ELR (cell line): ENCODE data around the gene CASR.
"Not testable (repeated sequence)": the region's sequence is repeated elsewhere in the genome, so short reads cannot be mapped to it uniquely, and the experiment has no call there.

Experiments
- DNase-seq: peaks from one replicate; pipeline ENCODE4 v3.0.0-alpha.2; 2015; ENCODE audit warnings: low read depth

CASR gene, protein sequence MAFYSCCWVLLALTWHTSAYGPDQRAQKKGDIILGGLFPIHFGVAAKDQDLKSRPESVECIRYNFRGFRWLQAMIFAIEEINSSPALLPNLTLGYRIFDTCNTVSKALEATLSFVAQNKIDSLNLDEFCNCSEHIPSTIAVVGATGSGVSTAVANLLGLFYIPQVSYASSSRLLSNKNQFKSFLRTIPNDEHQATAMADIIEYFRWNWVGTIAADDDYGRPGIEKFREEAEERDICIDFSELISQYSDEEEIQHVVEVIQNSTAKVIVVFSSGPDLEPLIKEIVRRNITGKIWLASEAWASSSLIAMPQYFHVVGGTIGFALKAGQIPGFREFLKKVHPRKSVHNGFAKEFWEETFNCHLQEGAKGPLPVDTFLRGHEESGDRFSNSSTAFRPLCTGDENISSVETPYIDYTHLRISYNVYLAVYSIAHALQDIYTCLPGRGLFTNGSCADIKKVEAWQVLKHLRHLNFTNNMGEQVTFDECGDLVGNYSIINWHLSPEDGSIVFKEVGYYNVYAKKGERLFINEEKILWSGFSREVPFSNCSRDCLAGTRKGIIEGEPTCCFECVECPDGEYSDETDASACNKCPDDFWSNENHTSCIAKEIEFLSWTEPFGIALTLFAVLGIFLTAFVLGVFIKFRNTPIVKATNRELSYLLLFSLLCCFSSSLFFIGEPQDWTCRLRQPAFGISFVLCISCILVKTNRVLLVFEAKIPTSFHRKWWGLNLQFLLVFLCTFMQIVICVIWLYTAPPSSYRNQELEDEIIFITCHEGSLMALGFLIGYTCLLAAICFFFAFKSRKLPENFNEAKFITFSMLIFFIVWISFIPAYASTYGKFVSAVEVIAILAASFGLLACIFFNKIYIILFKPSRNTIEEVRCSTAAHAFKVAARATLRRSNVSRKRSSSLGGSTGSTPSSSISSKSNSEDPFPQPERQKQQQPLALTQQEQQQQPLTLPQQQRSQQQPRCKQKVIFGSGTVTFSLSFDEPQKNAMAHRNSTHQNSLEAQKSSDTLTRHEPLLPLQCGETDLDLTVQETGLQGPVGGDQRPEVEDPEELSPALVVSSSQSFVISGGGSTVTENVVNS

DNA sequence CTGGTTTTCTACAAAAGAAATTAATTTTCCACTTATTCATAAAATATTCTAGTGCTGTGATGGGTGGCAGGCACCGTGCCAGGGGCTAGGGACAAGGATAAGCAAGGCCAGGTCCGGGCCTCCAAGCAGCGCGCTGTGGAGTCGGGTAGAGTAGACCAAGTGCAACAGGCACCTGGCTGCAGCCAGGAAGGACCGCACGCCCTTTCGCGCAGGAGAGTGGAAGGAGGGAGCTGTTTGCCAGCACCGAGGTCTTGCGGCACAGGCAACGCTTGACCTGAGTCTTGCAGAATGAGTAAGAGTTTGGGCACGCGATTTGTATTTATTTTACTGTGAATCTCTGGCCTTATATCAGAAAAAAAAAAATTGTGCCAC lies at the start of gene CASR:
CASR (plus strand) TSS at position 148 of the 372 bp plus-strand sequence. CDS start 70,522 bp downstream, outside the sequence.
- DNase-seq: no peak

DNA sequence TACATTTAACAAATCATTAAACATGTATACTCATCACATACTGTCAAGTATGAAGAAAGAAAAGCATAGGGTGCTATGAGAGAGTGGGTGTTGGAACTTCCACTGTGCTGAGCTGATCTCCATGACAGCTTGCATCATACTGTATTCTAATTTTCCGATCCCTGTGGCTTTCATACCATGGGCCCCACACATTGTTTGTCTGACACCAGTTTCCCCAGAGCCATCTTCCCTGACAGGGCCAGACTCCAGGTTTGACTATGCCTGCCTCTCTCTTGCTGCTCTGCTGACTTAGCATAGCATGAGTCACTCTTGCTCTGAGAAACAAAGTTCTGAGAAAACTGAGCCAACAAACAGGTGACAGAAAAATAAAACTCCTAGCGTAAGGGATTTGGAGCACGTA lies 37.0 kb upstream of the CASR start:
- peak; percentile 54 for DNase-seq

DNA sequence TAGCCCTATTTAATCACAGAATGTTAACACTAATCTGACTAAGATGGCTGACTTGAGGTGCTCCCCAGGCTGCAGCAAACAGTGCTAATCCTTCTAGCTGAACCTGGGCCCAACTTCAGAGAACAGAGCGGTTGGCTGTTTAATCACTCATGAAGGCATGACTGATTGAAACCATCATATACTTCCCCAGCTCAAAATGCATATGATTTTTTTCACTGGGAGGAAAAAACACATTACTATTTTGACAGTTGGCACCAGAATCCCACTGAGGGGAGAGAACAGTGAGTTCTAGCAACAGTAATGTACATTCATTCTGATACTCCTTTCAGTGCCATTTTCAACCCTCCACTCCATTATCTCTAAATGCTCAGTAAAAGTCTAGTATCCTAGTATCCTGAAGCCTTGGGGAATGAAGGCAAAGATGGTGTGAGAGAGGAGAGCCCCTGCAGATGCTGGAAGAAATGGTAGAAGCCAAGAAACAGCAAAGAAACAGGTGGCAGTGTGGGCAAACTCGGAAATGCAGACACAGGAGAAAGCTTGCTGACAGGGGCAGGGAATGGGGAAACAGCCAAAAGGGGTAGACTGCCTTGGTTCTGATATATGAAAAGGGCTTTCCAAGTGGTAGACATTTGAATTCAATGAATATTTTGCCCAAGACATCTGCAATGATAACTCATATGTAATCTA lies 34.4 kb upstream of the CASR start:
- DNase-seq: no peak

DNA sequence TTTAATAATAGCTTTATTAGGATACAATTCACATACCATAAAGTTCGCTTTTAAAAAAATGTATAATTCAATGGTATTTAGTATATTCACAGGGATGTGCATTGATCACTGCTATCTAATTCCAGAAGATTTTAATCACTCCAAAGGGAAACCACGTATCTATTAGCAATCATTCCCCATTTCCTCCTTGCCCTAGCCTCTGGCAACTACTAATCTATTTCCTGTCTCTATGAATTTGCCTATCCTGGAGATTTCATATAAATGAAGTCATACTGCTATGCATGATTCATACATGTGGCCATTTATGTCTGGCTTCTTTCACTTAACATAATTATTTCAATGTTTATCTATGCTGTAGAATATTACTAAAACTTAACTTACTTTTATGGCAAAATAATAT lies 32.0 kb upstream of the CASR start:
- DNase-seq: peak; percentile 88

DNA sequence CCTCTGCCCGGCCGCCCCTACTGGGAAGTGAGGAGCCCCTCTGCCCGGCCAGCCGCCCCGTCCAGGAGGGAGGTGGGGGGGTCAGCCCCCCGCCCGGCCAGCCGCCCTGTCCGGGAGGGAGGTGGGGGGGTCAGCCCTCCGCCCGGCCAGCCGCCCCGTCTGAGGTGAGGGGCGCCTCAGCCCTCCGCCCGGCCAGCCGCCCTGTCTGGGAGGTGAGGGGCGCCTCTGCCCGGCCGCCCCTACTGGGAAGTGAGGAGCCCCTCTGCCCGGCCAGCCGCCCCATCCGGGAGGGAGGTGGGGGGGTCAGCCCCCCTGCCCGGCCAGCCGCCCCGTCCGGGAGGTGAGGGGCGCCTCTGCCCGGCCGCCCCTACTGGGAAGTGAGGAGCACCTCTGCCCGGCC lies 18.5 kb upstream of the CASR start:
- not testable (repeated sequence) for DNase-seq

DNA sequence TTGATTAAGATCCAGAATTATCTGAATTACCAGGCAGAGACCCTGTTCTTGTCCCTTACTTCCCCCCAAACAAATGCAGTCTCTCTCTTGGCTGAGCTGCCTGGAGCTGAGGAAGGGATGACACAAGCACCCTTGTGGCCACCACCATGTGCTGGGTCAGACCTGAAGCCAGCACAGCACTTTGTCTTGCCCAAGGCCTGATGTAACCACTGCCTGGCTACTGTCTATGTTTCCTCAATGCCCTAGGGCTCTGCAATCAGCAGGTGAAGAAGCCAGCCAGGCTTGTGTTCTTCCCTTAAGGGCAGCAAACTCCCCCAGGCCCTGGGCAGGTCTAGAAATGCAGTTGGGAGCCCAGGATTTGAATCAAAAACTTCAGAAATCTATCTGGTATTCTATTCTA lies 15.8 kb upstream of the CASR start:
- no peak for DNase-seq

DNA sequence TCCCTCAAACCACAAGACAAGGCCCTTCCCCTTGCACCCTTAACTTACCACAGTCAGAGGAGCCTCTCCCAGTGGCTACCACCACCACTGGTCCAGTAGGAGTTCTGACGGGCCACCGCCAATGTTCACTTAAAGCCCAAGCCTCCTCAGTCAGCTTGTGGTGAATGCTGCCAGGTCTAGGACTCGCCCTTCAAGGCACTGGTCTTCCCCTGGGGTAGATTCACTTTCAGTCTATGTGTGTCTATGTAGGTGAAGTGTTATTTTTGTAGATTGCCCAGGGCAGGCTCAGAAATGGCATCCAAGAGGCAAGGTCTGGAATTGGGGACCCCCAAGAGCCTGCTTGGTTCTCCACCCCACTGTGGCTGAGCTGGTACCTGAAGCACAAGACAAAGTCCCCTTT lies 15.4 kb upstream of the CASR start:
- DNase-seq: no peak

DNA sequence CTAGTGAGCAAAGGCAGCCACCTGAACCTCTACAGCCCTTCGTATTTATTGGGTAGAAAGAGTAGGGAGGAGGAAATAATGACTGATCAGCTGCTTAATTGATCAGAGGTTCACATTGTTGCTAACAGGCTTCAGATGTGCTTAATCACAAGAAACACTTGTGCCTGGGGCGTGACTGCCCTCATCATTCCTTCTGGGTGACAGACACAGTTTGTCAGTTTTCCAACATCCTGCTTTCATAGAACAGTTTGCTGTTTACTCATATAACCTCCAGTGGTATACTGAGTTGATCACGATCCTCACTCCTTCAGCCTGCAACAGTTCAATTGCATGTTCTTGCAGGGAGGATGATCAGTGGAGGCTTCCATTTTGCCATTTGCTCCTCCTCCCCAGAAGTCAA lies 13.6 kb upstream of the CASR start:
- peak; percentile 42 for DNase-seq

DNA sequence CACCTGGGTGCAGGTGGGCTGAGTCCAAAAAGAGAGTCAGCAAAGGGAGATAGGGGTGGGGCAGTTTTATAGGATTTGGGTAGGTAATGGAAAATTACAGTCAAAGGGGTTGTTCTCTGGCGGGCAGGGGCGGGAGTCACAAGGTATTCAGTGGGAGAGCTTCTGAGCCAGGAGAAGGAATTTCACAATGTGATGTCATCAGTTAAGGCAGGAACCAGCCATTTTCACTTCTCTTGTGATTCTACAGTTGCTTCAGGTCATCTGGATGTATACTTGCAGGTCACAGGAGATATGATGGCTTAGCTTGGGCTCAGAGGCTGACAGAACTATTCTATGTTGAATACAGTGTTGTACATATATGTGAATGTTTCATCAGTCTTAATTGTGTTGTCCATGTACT lies 12.1 kb upstream of the CASR start:
- not testable (repeated sequence) for DNase-seq

DNA sequence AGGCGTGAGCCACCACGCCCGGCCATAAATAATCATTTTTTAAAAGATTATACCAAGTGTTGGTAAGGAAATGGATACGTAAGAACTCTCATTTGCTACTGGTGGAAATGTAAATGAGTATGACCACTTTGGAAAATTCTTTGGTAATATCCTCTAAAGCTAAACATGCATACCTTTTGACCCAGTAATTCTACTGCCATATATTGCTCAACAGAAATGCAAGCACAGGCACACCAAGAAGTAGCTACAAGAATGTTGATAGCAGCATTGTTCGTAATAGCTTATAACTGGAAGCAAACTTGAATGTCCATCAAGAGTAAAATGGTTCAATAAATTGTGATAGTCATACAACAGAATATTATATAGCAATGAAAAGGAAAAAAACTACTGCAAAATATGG lies 4.8 kb upstream of the CASR start:
- no peak for DNase-seq

DNA sequence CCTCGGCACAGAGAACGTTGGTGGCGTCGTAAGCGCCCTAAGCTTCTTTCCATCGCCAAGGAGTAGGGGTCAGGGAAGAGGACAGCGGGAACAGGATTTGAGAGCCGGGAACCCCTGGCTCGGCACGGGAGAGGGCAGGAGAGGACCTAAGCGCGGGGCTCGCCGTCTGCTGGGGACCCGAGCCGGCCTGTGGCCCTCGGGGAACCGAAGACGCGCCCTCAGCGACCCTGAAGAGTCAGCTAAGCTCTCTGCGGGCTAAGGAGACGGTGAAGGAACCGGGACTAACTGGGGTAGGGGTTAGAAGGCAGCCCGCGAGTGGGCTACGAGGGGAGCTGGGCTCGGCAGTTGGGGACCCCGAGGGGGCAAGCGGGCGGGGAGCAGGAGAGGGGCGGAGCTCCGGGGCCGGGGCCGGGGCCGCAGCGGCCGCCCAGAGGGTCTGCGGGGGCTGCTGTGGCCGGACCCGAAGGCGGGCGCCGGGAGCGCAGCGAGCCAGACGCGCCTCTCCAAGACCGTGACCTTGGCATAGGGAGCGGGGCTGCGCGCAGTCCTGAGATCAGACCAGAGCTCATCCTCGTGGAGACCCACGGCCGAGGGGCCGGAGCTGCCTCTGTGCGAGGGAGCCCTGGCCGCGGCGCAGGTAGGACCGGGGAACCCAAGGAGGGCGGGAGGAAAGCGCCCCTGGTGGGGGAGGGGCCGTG lies 574 bp downstream of the CASR start:
- DNase-seq: no peak

DNA sequence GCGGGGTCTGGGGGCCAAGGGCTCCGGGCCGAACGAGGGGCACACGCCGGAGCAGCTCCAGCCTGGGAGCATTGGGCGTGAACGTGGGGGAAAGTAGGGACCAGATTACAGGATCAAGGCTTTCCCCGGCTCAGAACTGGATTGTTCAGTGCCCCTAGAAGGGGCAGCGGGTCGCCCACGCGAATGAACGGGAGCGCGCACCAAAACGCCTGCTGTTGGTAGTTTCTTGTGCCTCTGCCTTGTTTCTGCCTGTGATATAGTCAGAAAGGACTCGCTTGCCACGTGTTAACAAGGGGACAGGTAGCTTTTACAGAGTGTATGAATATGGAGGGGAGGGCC lies 1.1 kb downstream of the CASR start:
- DNase-seq: no peak

DNA sequence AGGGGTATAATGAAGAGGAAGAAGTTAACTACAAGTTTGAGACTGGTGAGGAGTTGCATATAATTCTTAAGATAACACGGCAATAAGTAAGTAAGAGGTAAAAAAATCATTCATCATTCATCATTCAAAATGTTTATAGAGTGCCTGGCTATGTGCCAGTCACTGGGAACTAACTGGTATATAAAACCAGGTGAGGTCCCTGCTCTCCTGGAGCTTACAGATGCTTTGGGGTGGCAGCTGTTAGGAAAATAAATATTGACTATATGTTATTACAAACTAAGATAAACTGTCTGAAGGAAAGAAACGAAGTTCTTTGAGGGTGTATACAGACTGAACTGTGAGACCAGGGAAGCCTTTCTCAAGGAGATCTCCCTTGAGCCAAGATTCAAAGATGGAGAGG lies 2.9 kb downstream of the CASR start:
- DNase-seq: no peak

DNA sequence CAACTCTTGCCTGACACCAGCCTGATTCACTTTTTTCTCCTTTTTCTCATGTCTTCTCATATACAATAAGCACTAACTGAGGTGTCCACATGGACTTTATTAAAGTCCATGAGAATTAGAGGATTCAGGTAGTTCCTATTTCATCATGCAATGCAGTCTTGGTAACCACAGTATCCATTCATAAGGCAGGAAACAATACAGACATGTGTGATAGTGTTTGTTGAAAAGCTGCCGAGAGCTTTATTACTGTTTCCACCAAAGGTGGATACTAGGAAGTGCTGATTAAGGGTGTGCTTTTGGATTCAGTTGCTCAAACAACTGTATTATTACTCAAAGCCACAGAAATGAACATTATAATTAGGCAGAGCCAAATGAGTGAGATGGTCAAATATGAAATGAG lies 5.3 kb downstream of the CASR start:
- no peak for DNase-seq

DNA sequence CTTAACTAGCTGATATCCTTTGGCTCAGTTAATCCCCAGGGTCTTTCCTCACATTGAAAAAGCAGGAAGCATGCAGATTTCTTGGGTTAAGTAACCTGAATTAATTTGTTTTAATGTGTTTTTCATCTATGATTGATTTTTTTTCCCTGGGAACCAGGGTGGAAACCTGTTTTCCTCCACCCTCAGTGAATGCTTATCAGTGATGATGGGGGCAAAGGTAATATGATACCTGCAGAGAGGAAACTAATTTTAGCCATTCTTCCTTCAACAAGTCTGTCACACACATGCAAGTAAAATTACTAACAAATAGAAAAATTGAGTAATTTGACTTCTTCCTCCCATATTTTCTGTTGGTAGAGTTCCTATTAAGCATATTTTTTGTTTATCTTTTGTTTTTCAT lies 5.9 kb downstream of the CASR start:
- no peak for DNase-seq

DNA sequence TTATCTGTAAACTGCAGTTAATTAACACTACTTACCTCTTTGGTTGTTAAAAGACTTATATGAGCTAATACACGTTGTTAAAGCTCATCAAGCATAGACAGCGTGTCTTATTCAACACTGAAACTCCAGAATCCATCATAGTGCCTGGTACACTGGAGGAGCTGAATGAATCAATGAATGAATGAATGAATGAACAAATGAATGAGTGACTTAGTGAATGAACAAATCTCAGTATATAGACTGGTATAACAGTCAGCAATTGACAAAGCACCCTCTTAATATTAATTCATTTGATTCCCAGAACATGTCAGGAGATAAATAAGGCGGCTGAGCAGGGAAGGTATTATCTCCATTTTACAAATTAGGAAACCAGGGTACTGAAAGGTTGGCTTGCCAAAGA lies 7.1 kb downstream of the CASR start:
- no peak for DNase-seq

DNA sequence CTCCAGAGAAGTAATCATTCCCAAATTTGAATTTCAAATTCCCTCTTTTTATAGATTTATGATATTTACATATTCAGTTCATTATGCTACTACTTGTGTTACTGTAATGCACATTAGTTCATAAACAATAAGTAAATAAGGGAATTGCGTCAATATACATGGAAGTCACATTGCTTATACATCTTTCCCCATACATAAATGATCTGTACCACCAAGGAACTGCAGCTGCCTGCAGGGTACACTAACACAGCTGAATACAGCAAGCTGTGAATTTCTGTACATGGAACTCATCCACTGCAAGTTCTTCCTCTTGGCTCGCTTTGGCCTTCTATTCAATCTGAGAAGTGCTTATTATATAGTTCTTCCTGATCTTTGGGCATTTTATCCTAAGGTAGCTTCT lies 15.5 kb downstream of the CASR start:
- no peak for DNase-seq

DNA sequence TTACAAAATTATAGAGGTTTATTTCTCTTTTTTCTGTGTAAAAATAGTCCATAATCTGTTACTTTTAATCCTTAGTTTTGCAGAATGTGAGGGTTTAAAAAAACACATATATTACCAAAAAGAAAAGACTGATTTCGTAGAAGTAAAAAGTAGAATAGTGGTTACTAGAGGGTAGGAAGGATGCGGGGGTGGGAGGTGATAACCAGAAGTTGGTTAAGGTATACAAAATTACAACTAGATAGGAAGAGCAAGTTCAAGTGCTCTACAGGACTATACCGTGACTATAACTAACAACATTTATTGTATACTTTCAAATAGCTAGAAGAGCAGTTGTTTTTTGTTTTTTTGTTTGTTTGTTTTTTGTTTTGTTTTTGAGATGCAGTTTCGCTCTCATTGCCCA lies 16.1 kb downstream of the CASR start:
- no peak for DNase-seq

DNA sequence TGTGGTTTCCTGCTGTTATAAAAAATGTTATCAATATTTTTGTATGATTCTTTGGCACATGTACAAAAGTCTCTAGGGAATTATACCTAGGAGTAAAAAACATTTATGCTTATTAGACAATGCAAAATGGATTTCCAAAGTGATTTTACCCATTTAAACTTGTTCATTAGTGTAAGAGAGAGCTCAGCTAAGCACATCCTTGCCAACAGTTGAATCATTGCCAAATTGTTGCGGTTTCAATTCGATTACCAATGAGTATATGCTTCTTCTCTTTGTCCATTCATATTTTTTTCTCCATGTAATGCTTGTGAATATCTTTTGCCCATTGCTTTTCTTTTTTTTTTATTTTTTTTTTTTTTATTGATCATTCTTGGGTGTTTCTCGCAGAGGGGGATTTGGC lies 17.2 kb downstream of the CASR start:
- no peak for DNase-seq

DNA sequence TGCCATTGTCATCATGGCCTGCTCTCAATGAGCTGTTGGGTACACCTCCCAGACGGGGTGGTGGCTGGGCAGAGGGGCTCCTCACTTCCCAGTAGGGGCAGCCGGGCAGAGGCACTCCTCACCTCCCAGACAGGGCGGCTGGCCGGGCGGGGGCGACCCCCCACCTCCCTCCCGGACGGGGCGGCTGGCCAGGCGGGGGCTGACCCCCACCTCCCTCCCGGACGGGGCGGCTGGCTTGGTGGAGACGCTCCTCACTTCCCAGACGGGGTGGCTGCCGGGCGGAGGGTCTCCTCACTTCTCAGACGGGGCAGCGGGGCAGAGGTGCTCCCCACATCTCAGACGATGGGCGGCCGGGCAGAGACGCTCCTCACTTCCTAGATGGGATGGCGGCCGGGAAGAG lies 18.0 kb downstream of the CASR start:
- not testable (repeated sequence) for DNase-seq

DNA sequence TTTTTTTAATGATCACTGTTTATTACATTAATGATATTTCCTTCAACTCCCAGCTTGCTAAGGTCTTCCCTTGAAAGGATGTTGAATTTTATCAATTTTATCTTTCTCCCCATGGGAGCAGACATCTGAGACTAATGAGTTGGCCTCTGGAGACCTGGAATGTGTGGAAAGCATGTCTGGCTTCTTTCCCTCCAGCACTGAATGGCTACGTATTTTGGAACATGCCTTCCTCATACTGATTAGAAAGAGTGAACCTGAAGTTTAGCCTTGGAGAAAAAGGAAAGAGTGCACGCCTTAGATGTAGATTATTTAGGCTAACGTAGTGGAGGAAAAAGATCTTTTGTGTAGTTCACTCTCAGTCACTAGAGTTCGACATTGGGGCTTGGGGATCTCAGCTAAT lies 25.1 kb downstream of the CASR start:
- no peak for DNase-seq

DNA sequence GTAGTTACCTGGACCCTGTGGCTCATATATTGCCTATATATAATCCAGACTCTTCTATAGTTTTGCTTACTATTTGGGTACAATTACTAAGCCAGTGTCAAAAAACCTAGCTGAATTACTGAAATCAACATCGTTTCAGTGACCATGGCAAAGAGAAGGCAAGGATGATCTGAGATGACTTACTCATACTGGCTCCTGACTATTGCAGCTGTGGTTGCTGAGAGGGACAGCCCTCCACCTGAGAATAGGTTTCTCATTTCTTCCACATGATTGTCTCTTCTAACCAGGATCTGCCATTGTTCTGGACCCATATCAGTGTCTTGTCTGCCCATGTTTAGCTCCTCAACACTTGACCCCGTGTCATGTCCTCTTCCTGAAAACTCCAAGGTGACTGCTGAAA lies 30.2 kb downstream of the CASR start:
- no peak for DNase-seq
